Stimulated activated CD8-positive, alpha-beta memory T cell treated with anti-CD3 and anti-CD28 coated beads, Interleukin-12 subunit alpha, Interleukin-12 subunit beta, amount 100 ng/mL, for 24 hours (primary cell): ENCODE data around the gene IFNLR1.
A peak's percentile ranks its signal among the peaks of the same experiment; 100 is the strongest.
"Not testable (repeated sequence)": the region's sequence is repeated elsewhere in the genome, so short reads cannot be mapped to it uniquely, and the experiment has no call there.

Experiments used
- DNase-seq: peaks from one replicate; pipeline ENCODE4 v3.0.0-alpha.2; 2020; ENCODE audit errors: extremely low read depth

IFNLR1 gene

GRCh38 chr1:24186993-24187790, at the start of gene IFNLR1:
IFNLR1 (minus strand) TSS chr1:24187289; CDS start chr1:24187248, 41 bp downstream.
- DNase-seq = peak; percentile 55

DNA sequence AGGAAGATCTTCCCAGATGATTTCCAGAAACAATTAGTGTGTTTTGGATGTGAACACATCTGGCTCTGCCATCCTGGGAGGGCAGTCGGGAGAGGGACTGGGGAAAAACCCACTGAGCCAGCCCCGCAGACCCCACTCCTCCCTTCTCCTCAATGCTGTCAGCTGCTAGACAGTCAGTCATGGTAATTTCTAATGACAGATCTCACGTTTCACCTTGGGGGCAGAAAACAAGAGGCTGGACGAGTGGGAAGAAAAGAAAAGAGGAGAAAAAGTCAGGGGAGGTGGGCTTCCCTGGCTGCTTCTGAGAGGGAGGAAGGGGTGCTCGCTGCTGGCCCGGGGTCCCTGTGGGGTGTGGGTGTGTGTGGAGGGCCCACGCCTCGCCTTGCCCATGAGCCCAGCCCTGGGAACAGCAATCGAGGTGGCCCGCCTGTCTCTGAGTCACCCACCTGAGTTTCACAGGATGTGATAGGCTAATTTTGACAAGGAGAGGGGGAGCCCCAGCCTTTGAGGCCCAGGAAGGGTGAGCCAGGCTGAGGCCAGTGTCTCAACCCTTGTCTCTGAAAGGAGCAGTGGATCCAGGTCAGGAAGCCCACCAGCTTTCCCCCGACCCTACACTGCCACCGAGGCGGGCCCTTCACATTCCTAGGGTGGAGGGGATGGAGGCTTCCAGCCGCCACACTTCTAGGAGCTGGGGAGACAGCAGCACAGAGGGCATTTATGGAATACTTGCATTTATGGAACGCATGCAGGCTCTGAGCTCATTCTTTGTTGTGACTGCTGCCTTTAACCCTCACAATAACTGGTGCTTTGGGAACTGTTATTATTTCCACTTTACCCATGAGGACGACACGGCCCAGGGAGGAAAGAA, 49.1 kb upstream of the IFNLR1 start:
- DNase-seq = peak; percentile 2

DNA sequence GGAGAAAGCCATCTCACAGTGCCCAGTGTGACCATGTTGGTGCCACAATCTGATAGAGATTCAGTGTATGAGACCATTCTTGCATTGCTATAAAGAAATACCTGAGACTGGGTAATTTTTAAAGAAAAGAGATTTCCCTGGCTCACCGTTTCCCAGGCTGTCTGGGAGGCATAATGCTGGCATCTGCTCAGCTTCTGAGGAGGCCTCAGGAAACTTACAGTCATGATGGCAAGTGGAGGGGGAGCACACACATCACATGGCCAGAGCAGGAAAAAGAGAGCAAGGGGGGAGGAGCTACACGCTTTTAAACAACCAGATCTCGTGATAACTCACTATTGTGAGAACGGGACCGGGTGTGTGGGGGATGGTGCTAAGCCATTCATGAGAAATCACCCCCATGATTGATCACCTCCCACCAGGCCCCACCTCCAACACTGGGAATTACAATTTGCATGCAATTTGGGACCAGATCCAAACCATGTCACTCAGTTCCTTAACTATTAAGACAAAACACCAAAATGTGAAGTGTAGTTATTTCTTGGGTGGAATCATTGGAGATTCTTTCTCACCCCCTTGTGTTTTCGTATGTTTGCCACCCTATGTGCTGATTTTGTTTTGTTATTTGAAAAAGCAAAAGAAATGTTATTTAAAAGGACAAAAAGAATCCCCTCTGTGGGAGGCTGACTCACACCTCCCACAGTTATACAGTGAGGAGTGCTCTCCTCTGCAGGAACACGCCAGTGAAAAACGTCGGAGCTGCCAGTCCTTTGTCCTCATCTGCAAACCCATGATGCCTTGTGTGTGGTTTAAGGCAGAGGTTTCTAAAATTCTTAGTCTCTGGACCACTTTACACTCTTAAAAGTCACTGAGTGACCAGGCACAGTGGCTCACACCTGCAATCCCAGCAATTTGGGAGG, 46.9 kb upstream of the IFNLR1 start:
- DNase-seq = no peak

DNA sequence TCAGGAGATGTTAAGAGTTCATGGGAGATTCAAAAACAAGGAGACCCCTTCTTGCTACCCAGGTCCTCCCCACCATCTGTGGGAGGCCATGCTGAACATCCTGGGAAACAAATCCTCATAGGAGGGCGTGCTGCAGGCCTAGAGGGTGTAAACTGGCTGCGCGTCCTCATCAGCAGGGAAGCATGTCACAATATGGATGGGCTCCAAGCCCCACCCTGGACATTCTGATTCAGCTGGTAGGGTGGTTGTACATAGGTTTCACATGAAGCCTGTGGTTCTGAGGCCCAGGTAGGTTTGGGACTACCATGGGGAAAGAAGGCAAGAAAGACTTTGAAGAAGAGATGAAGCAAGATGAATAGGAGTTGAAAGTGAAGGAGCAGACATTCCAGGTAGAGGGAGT, 44.6 kb upstream of the IFNLR1 start:
- no peak for DNase-seq

DNA sequence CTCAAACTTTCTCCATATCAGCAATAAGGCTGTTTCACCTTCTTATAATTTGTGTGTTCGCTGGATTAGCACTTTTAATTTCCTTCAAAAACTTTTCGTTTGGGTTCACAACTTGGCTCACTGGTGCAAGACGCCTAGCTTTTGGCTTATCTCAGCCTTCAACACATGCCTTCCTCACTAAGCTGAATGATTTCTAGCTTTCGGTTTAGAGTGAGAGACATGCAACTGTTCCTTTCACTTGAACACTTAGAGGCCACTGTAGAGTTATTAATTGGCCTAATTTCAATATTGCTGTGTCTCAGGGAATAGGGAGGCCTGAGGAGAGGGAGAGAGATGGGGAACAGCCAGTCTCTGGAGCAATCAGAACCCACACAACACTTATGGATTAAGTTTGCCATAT, 41.2 kb upstream of the IFNLR1 start:
- no peak for DNase-seq

DNA sequence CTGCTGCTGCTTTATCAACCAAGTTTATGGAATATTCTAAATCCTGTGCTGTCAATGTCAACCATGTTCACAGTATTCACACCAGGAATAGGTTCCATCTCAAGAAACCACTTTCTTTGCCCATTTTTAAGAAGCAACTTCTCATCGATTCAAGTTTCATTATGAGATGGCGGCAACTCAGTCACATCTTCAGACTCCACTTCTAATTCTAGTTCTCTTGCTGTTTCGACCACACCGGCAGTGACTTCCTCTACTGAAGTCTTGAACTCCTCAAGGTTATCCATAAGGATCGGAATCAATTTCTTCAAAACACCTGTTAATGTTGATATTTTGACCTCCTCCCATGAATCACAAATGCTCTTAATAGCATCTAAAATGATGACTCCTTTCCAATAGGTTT, 39.7 kb upstream of the IFNLR1 start:
- no peak for DNase-seq

GRCh38 chr1:24224761-24225160, 37.7 kb upstream of the IFNLR1 start:
- no peak for DNase-seq

DNA sequence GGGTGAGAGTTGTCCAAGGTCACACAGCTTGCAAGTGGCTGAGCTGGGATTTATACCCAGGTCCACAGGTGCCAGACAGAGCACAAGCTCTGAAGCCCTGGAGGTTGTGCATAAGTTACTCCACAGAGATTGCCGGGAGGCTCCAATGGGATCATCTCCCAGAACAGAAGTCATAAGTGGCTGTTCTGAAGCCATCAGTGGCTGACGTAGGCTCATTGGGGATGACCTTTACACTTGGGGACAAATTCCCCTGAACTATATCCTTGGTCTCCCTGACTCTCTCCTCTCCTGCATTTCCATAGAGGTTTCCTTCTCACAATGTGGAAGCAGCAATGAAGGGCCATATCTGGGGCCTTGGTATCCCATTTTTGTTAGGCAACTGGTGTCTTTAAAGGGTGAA, 37.0 kb upstream of the IFNLR1 start:
- DNase-seq = no peak

DNA sequence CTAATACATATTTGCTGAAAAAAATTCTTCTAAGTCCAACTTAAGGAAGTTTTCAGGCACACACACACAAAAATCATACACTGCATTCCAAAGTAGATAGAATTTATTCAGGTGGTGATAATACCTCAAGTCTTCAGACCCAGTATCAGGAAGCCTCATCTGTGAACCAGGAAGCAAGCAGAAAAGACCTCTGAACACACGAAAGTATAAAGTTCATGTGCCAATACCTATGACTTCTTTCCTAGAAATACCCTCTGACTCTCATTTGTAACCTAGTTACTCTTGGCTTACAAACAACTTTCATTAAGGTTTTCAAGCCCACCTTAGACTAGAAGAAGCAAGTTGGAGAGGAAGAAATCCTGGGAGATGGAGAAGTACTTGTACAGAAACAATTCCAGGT, 35.7 kb upstream of the IFNLR1 start:
- DNase-seq = no peak

DNA sequence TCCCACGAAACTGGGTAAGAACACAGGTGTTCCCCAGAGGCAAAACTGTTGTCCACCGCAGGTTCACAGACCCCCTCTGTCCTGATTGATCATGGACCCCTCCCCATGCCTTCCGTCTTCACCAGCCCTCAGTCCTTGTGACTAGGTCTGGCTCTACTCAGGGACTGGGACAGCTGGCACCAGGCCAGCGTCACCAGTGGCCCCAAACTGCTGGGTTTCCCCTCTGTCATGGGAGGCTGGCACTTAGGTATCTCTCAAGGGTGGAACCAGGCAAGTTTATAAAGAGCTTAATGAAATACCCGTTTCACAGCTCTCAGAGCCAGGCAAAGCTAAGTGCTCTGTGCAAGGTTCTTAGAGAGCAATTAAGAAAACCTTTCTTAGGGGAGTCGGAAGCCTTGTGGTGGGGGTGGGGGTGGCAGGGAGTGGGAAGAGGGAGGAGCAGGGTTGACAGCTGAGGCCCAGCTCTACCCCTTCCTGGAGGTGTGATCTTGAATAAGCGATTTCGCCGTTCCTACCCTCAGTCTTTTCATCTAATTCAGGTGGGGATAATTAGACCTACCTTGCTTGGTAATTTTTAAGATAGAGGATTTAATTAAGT, 35.0 kb upstream of the IFNLR1 start:
- no peak for DNase-seq

DNA sequence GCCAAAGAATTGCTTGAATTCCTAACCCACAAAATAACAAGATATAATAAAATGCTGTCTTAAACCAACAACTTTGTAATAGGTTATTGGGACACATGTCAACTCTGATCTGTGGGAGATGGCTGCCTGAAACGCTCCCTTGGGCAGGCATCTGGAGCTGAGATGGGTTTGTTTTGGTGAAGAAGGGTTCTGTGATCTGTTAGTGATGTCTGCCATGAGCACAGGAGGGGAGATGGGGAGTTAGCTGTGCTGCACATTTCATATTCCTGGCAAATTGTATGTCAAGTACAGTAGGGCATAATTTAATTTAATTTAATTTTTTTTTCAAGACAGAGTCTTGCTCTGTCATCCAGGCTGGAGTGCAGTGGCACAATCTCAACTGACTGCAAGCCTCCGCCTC, 34.2 kb upstream of the IFNLR1 start:
- DNase-seq = no peak

GRCh38 chr1:24216276-24217074, 29.4 kb upstream of the IFNLR1 start:
- no peak for DNase-seq

DNA sequence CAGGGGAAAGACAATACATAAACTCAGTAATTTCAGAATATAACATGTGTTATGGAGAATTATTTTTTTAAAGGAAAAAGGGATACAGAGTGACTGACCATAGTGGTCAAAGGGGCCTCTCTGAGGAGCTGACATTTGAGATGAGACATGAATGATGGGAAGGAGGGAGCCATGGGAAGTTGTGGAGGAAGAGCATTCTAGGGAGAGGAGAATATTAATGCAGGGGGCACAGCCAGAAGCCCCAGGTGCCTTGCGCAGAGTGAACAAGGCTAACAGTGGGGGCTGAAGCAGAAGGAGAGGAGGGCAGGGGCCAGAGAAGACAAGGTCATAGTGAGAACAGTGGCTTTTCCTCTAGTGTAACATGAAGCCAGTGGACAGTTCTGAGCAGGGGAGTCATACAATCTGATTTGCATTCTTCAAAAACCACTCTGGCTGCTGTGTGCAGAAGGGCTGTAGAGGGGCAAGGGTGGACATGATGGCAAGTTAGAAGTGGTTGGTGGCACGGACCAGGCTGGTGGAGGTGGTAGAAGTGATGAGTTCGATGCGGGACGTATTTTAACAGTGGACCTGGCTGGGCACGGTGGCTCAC, 28.2 kb upstream of the IFNLR1 start:
- DNase-seq = no peak

- DNase-seq = no peak
Measured at GRCh38 chr1:24212376-24212775, 25.3 kb upstream of the IFNLR1 start.

- no peak for DNase-seq
Measured at GRCh38 chr1:24210195-24210627, 23.1 kb upstream of the IFNLR1 start.

- no peak for DNase-seq
Measured at GRCh38 chr1:24209097-24209496, 22.0 kb upstream of the IFNLR1 start.

- DNase-seq = no peak
Measured at GRCh38 chr1:24207709-24208108, 20.6 kb upstream of the IFNLR1 start.

GRCh38 chr1:24207395-24207687, 20.3 kb upstream of the IFNLR1 start:
- DNase-seq = not testable (repeated sequence)

- DNase-seq = no peak
Measured at GRCh38 chr1:24206516-24207394, 19.7 kb upstream of the IFNLR1 start.
